Measurements from ENCODE around the gene TBC1D9B. TPM values are rescaled to one million over a fixed set of nuclear protein-coding genes. Genes with fewer than 3 reads are reported as not detected.

The TBC1D9B gene
- total RNA-seq, 1 donor from 2014 or later, result 128 TPM

GRCh38 chr5:179879690-179880010 is 28.0 kb downstream of the TBC1D9B start:
- Mint-ChIP-seq H3K9me3 (ENCODE audit: low read depth) (peaks cover 18% of the 10 kb centered on the region), H3K27ac (no peak overlapping the region)

GRCh38 chr5:179879003-179879689 is 28.6 kb downstream of the TBC1D9B start:
- DNase-seq (ENCODE audit: low spot score, unreplicated experiment), result no peak
- no peak for TF ChIP-seq CTCF (IDR thresholded peaks at IDR 0.05; ENCODE audit: unreplicated experiment)
- Mint-ChIP-seq H3K4me1 (ENCODE audit: low read depth) (no peaks in the 10 kb centered on the region), H3K4me3 (ENCODE audit: low read depth) (no peak overlapping the region), H3K36me3 (ENCODE audit: insufficient read depth) (peaks cover 28% of the 10 kb centered on the region), H3K27me3 (no peaks in the 10 kb centered on the region), H3K27ac (no peak overlapping the region), H3K9me3 (ENCODE audit: low read depth) (peaks cover 13% of the 10 kb centered on the region)

More at GRCh38 chr5:179879690-179880010, 28.0 kb downstream of the TBC1D9B start:
- DNase-seq (ENCODE audit: low spot score, unreplicated experiment), result no peak
- Mint-ChIP-seq H3K4me1 (ENCODE audit: low read depth) (no peaks in the 10 kb centered on the region), H3K36me3 (ENCODE audit: insufficient read depth) (peaks cover 33% of the 10 kb centered on the region), H3K4me3 (ENCODE audit: low read depth) (no peak overlapping the region), H3K27me3 (no peaks in the 10 kb centered on the region)
- TF ChIP-seq CTCF (IDR thresholded peaks at IDR 0.05; ENCODE audit: unreplicated experiment), result no peak

- no peak for TF ChIP-seq CTCF (IDR thresholded peaks at IDR 0.05; ENCODE audit: unreplicated experiment)
- H3K9me3 Mint-ChIP-seq (ENCODE audit: low read depth), result peaks cover 6% of the 10 kb centered on the region
- DNase-seq (ENCODE audit: low spot score, unreplicated experiment), result no peak
- H3K4me3 Mint-ChIP-seq (ENCODE audit: low read depth), result no peak overlapping the region
- peaks cover 21% of the 10 kb centered on the region for H3K36me3 Mint-ChIP-seq (ENCODE audit: insufficient read depth)
- H3K27ac Mint-ChIP-seq, result no peak overlapping the region
- no peaks in the 10 kb centered on the region for H3K27me3 Mint-ChIP-seq
- no peaks in the 10 kb centered on the region for H3K4me1 Mint-ChIP-seq (ENCODE audit: low read depth)
These were observed 29.3 kb downstream of the TBC1D9B start for GRCh38 chr5:179878222-179879002.

- H3K4me3 Mint-ChIP-seq (ENCODE audit: low read depth), result no peak overlapping the region
- H3K4me1 Mint-ChIP-seq (ENCODE audit: low read depth), result no peaks in the 10 kb centered on the region
- TF ChIP-seq CTCF (IDR thresholded peaks at IDR 0.05; ENCODE audit: unreplicated experiment), result no peak
- peaks cover 10% of the 10 kb centered on the region for H3K36me3 Mint-ChIP-seq (ENCODE audit: insufficient read depth)
- H3K27ac Mint-ChIP-seq, result no peak overlapping the region
- H3K27me3 Mint-ChIP-seq, result no peaks in the 10 kb centered on the region
- DNase-seq (ENCODE audit: low spot score, unreplicated experiment), result no peak
- no peaks in the 10 kb centered on the region for H3K9me3 Mint-ChIP-seq (ENCODE audit: low read depth)
These were observed 31.1 kb downstream of the TBC1D9B start for GRCh38 chr5:179876610-179876952.

- H3K27ac Mint-ChIP-seq, result no peak overlapping the region
- H3K27me3 Mint-ChIP-seq, result no peaks in the 10 kb centered on the region
- no peak for DNase-seq (ENCODE audit: low spot score, unreplicated experiment)
- no peaks in the 10 kb centered on the region for H3K4me1 Mint-ChIP-seq (ENCODE audit: low read depth)
- TF ChIP-seq CTCF (IDR thresholded peaks at IDR 0.05; ENCODE audit: unreplicated experiment), result no peak
- no peaks in the 10 kb centered on the region for H3K9me3 Mint-ChIP-seq (ENCODE audit: low read depth)
- no peak overlapping the region for H3K4me3 Mint-ChIP-seq (ENCODE audit: low read depth)
- H3K36me3 Mint-ChIP-seq (ENCODE audit: insufficient read depth), result peaks cover 10% of the 10 kb centered on the region
These were observed 31.7 kb downstream of the TBC1D9B start for GRCh38 chr5:179875741-179876609.

Data from progenitor cell of endocrine pancreas (in vitro differentiated cells).